Osteoblast (primary cell): Measurements from ENCODE around the gene MEGF8. TPM values are rescaled to one million over a fixed set of nuclear protein-coding genes. Genes with fewer than 3 reads are reported as not detected.

Experiments
- DNase-seq: peaks from one replicate; pipeline ENCODE4 v3.0.0; 2011; ENCODE audit warnings: low spot score, mixed read lengths; ENCODE audit not compliant: insufficient read length; ENCODE audit errors: missing footprints
- H2AFZ ChIP-seq: 2 replicates; pipeline ENCODE4 v1.6.0; 2011; ENCODE audit warnings: mild to moderate bottlenecking, low read length
- H3K27ac ChIP-seq: 2 replicates; pipeline ENCODE4 v1.5.1; 2011; ENCODE audit warnings: mild to moderate bottlenecking, low read depth, low read length, moderate library complexity
- H3K27me3 ChIP-seq: 2 replicates; pipeline ENCODE4 v1.6.0; 2012; ENCODE audit warnings: mild to moderate bottlenecking, control low read depth, inconsistent platforms, low read length, moderate library complexity; ENCODE audit not compliant: insufficient read depth
- H3K36me3 ChIP-seq: 2 replicates; pipeline ENCODE4 v1.5.1; 2011; ENCODE audit warnings: mild to moderate bottlenecking, low read length, control low read depth, moderate library complexity; ENCODE audit not compliant: insufficient read depth
- H3K4me1 ChIP-seq: 2 replicates; pipeline ENCODE4 v1.5.1; 2011; ENCODE audit warnings: mild to moderate bottlenecking, low read length, control low read depth, moderate library complexity; ENCODE audit not compliant: insufficient read depth
- H3K4me2 ChIP-seq: 2 replicates; pipeline ENCODE4 v1.6.0; 2011; ENCODE audit warnings: mild to moderate bottlenecking, low read length; ENCODE audit not compliant: insufficient read depth
- H3K4me3 ChIP-seq: fragments of 200-600 bp; sonication (generic); 3 replicates; pipeline ENCODE4 v1.5.1; 2012; ENCODE audit warnings: mild to moderate bottlenecking, low read length, inconsistent platforms; ENCODE audit not compliant: insufficient read depth
- H3K79me2 ChIP-seq: 2 replicates; pipeline ENCODE4 v1.6.0; 2012; ENCODE audit warnings: mild to moderate bottlenecking, low read length, control low read depth, inconsistent platforms; ENCODE audit not compliant: insufficient read depth
- H3K9me3 ChIP-seq: 2 replicates; pipeline ENCODE4 v1.5.1; 2011; ENCODE audit warnings: low read depth, low read length, control low read depth
- H4K20me1 ChIP-seq: 2 replicates; pipeline ENCODE4 v1.6.0; 2012; ENCODE audit warnings: mild to moderate bottlenecking, low read length, control low read depth; ENCODE audit not compliant: insufficient read depth
- CTCF ChIP-seq: IDR thresholded peaks from 2 replicates; pipeline ENCODE4 v1.5.1; 2011; ENCODE audit warnings: mild to moderate bottlenecking, low read depth, low read length, moderate library complexity; ENCODE audit errors: extremely low read depth
- total RNA-seq: library from RNA; depleted of rRNA; stranded (reverse); fragments of >200 nt; gene quantifications from 2 replicates; pipeline ENCODE4 v1.2.3, GENCODE V29; 2012

MEGF8 gene
- total RNA-seq, 1 donor: 30.0 TPM

GRCh38 chr19:42333018-42333417 is 7.6 kb downstream of the MEGF8 start:
- peaks cover 13% of the 10 kb centered on the region for H4K20me1 ChIP-seq
- TF ChIP-seq CTCF: no peak
- peak; percentile 11 for DNase-seq
- peaks cover 15% of the 10 kb centered on the region for H3K79me2 ChIP-seq
- H3K4me2 ChIP-seq: no peak overlapping the region
- H3K4me3 ChIP-seq: no peak overlapping the region
- H3K27ac ChIP-seq: no peak overlapping the region
- no peak overlapping the region for H2AFZ ChIP-seq
- no peaks in the 10 kb centered on the region for H3K4me1 ChIP-seq
- H3K9me3 ChIP-seq: no peaks in the 10 kb centered on the region
- H3K27me3 ChIP-seq: no peaks in the 10 kb centered on the region
- H3K36me3 ChIP-seq: no peaks in the 10 kb centered on the region

- H4K20me1 ChIP-seq: peaks cover 11% of the 10 kb centered on the region
- H3K4me1 ChIP-seq: no peaks in the 10 kb centered on the region
- no peak for TF ChIP-seq CTCF
- no peak overlapping the region for H2AFZ ChIP-seq
- H3K36me3 ChIP-seq: no peaks in the 10 kb centered on the region
- no peak overlapping the region for H3K4me2 ChIP-seq
- H3K79me2 ChIP-seq: peaks cover 5% of the 10 kb centered on the region
- peak; percentile 0 for DNase-seq
- H3K4me3 ChIP-seq: no peak overlapping the region
- no peaks in the 10 kb centered on the region for H3K9me3 ChIP-seq
- no peaks in the 10 kb centered on the region for H3K27me3 ChIP-seq
- no peak overlapping the region for H3K27ac ChIP-seq
Measured at GRCh38 chr19:42333975-42334696, 8.7 kb downstream of the MEGF8 start.

- TF ChIP-seq CTCF: no peak
- Histone ChIP-seq H4K20me1 (peaks cover 9% of the 10 kb centered on the region), H3K27ac (no peak overlapping the region), H2AFZ (no peak overlapping the region), H3K27me3 (no peaks in the 10 kb centered on the region), H3K9me3 (no peaks in the 10 kb centered on the region), H3K4me1 (no peaks in the 10 kb centered on the region), H3K79me2 (peaks cover 4% of the 10 kb centered on the region), H3K4me2 (no peak overlapping the region), H3K36me3 (no peaks in the 10 kb centered on the region), H3K4me3 (no peak overlapping the region)
- peak; percentile 66 for DNase-seq
Measured at GRCh38 chr19:42334697-42335373, 9.4 kb downstream of the MEGF8 start.

DNA sequence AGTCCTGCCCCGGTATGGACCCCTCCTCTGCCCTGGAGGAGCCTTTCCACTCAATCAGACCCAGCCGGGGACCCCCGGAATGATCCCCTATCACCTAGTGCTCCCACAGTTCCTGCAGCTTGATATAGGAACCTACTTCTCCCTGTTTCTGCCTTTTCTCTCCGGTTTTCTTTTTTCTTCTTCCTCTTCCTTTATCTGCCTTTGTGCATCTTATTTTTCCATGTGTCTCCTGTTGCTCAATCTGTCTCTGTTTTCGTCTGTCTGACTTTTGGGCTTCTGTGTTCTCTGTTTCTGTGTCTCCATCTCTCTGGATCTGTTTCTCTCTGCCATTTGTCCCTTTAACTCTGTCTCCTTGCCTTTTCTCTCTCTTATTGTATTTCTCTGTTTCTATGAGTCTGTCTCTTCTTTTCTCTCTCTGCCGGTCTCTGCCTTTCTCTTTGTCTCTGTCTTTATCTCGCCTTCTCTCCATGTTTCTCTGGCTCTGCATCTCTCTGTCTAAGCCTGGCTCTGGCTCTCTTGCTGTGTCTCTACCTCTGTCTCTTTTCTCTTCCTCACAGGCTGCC is 10.0 kb downstream of the MEGF8 start:
- H2AFZ ChIP-seq: no peak overlapping the region

More for the DNA sequence above, 10.0 kb downstream of the MEGF8 start:
- H3K27me3 ChIP-seq: no peaks in the 10 kb centered on the region
- H3K9me3 ChIP-seq: no peaks in the 10 kb centered on the region
- no peak overlapping the region for H3K4me2 ChIP-seq
- peak; percentile 5 for DNase-seq
- peaks cover 4% of the 10 kb centered on the region for H3K79me2 ChIP-seq
- H3K27ac ChIP-seq: no peak overlapping the region
- H3K4me1 ChIP-seq: no peaks in the 10 kb centered on the region
- peaks cover 5% of the 10 kb centered on the region for H4K20me1 ChIP-seq
- no peak for TF ChIP-seq CTCF
- no peaks in the 10 kb centered on the region for H3K36me3 ChIP-seq
- H3K4me3 ChIP-seq: no peak overlapping the region
